Mucosa of descending colon (tissue), 3 donors: ENCODE results near the gene IRF6. TPM values are rescaled to one million over a fixed set of nuclear protein-coding genes. Genes with fewer than 3 reads are reported as not detected.

Experiments used
- ATAC-seq: fragments of 200-7000 bp; cut with Tn5 transposase; one replicate; pipeline ENCODE4 v1.9.1; 2020; ENCODE audit warnings: mild to moderate bottlenecking, moderate library complexity
- DNase-seq, 3 donors: peaks; one replicate each; pipeline ENCODE4 v3.0.0-alpha.2; 2020
- H3K36me3 ChIP-seq: fragments of 200-600 bp; one replicate; pipeline ENCODE4 v1.8.0; 2021; ENCODE audit warnings: low read depth, mild to moderate bottlenecking
- H3K4me1 ChIP-seq: fragments of 200-600 bp; one replicate; pipeline ENCODE4 v1.8.0; 2021; ENCODE audit warnings: low read depth, mild to moderate bottlenecking
- H3K4me3 ChIP-seq: fragments of 200-600 bp; one replicate; pipeline ENCODE4 v1.8.0; 2021; ENCODE audit warnings: mild to moderate bottlenecking
- H3K9me3 ChIP-seq: fragments of 200-600 bp; one replicate; pipeline ENCODE4 v1.8.0; 2021; ENCODE audit warnings: mild to moderate bottlenecking
- intact Hi-C, 2 donors: fragments of 100-400 bp; cut with DNase I in 1 of 2; cut with micrococcal nuclease in 1 of 2; formaldehyde crosslinking; loops; one replicate each; pipeline versions ENCODE4 v1.11.0 to v1.11.1; 2022; cut with DNase I, micrococcal nuclease
- total RNA-seq, 3 donors: library from RNA; stranded (reverse); fragmentation: NEBNext Ultra II Directional in 2 of 3; extraction: Animal tissue kit (Norgen Biotek cat#: 25700) in 2 of 3; gene quantifications; one replicate each; pipeline versions ENCODE4 v1.2.1 to v1.2.4, GENCODE V29; 2021 to 2023
- TF ChIP-seq, protein P1 (sequence below): fragments of 200-600 bp; IDR thresholded peaks from one replicate; pipeline ENCODE4 v1.8.0; 2022; ENCODE audit warnings: antibody characterized with exemption, mild to moderate bottlenecking
- donor health status: DM: no; HTN: no; CAD: no; lungs with moderate emphysema.
- donor health status: DM: no; HTN: no; CAD: no.
- donor health status: DM: no; HTN: yes; CAD: no.

The IRF6 gene
- total RNA-seq, 3 donors from 2014 or later = 42.9 to 115 (median 96.9) TPM

DNA sequence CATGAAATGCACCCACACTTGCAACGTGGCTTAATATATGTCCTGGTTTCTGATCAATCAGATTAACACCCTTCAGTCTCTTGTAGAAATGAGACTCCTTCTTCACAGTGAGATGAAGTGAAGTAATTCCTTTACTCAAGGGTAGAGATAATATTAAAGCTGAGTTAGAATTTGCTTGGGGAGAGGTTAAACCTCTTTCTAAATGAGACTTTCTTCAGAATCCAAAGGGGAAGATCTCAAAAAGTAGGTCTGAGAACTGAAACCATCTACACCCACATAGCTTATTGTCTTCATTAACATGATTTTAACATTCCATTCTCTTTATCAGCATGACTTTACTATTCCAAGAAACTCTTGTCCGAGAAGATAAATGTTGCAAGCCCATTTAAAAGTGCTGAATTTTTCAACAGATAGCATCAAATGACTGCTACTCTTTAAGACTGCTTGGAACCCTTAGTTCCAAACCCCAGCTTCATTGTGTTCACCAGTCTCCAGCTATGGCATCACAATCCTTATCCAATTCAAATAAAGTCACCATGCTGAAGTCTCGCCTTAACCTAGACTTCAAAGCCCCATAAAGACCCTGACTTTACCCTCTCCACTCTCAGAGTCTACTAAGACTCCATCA, 69.3 kb downstream of the IRF6 start:
- no peaks in the 10 kb centered on the region for H3K36me3 ChIP-seq
- TF ChIP-seq, protein P1, sequence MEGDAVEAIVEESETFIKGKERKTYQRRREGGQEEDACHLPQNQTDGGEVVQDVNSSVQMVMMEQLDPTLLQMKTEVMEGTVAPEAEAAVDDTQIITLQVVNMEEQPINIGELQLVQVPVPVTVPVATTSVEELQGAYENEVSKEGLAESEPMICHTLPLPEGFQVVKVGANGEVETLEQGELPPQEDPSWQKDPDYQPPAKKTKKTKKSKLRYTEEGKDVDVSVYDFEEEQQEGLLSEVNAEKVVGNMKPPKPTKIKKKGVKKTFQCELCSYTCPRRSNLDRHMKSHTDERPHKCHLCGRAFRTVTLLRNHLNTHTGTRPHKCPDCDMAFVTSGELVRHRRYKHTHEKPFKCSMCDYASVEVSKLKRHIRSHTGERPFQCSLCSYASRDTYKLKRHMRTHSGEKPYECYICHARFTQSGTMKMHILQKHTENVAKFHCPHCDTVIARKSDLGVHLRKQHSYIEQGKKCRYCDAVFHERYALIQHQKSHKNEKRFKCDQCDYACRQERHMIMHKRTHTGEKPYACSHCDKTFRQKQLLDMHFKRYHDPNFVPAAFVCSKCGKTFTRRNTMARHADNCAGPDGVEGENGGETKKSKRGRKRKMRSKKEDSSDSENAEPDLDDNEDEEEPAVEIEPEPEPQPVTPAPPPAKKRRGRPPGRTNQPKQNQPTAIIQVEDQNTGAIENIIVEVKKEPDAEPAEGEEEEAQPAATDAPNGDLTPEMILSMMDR = no peak
- no peaks in the 10 kb centered on the region for H3K9me3 ChIP-seq
- H3K4me1 ChIP-seq = no peaks in the 10 kb centered on the region
- intact Hi-C loops = no loop called here
- DNase-seq (no peak), ATAC-seq (no peak)
- no peak overlapping the region for H3K4me3 ChIP-seq

Other genes with a start within 250 kb of the IRF6 start
- under 1 TPM in 1 of 3 donors, not detected in 2; 0.60 TPM for gene CAMK1G, start 222.4 kb downstream of the IRF6 start, total RNA-seq
- gene LAMB3, start 153.7 kb downstream of the IRF6 start, total RNA-seq = 100 to 1,000 TPM in 1 of 3 donors, 10 to 100 TPM in 2; 40.3 to 142 (median 62.1) TPM
- gene G0S2, start 130.7 kb downstream of the IRF6 start, total RNA-seq = 10 to 100 TPM in 1 of 3 donors, 1 to 10 TPM in 2; 5.8 to 13.5 (median 9.0) TPM
- 1 to 10 TPM in 2 of 3 donors, not detected in 1; 2.8 to 5.7 TPM for gene HSD11B1, start 101.3 kb downstream of the IRF6 start, total RNA-seq
- 1 to 10 TPM; 4.7 to 7.7 (median 6.4) TPM for gene TRAF3IP3, start 50.1 kb downstream of the IRF6 start, total RNA-seq
- 1 to 10 TPM; 1.9 to 3.4 (median 2.7) TPM for gene C1orf74, start 21.6 kb downstream of the IRF6 start, total RNA-seq
- 1 to 10 TPM; 5.4 to 8.8 (median 6.7) TPM for gene UTP25, start 21.8 kb upstream of the IRF6 start, total RNA-seq
- under 1 TPM in 1 of 3 donors, not detected in 2; 0.41 TPM for gene SYT14, start 132.1 kb upstream of the IRF6 start, total RNA-seq